Panc1 (cell line): ENCODE data around the gene MREG. TPM values are rescaled to one million over a fixed set of nuclear protein-coding genes. Genes with fewer than 3 reads are reported as not detected.

Experiments
- ATAC-seq: fragments of 200-7000 bp; cut with Tn5 transposase; 2 replicates; pipeline ENCODE4 v1.9.1; 2020; ENCODE audit warnings: mild to moderate bottlenecking, moderate library complexity
- BruUV-seq: library from RNA; stranded (reverse); fragments of 400-500 nt; replicated peaks from 2 replicates; lab custom pipeline; 2021; lab: Mats Ljungman, UMichigan
- CTCF ChIA-PET: fragments of 300-600 bp; sonication (Branson Sonifier 250); formaldehyde crosslinking; loops from one replicate; lab custom pipeline; 2022; ENCODE audit warnings: antibody characterized with exemption; lab: Charles Lee
- POLR2A ChIA-PET: fragments of 300-600 bp; sonication (Branson Sonifier 250); formaldehyde crosslinking; loops from one replicate; lab custom pipeline; 2022; ENCODE audit warnings: antibody characterized with exemption; lab: Charles Lee
- DNase-seq: peaks from one replicate; pipeline ENCODE4 v3.0.0-alpha.2; 2010; ENCODE audit warnings: low read depth, low spot score
- H3K27ac ChIP-seq: 2 replicates; pipeline ENCODE4 v1.5.1; 2011; ENCODE audit warnings: mild to moderate bottlenecking, low read length, inconsistent platforms
- H3K27me3 ChIP-seq: fragments of 200-500 bp; sonication (Bioruptor generic); 2 replicates; pipeline ENCODE4 v1.6.0; 2014; ENCODE audit warnings: low read length, inconsistent platforms; ENCODE audit not compliant: control insufficient read depth, insufficient read depth
- H3K36me3 ChIP-seq: fragments of 200-500 bp; sonication (Bioruptor generic); 2 replicates; pipeline ENCODE4 v1.5.1; 2014; ENCODE audit warnings: inconsistent platforms, mild to moderate bottlenecking, low read length, moderate library complexity; ENCODE audit not compliant: control insufficient read depth, insufficient read depth
- H3K4me1 ChIP-seq: 2 replicates; pipeline ENCODE4 v1.5.1; 2011; ENCODE audit warnings: inconsistent platforms, mild to moderate bottlenecking, low read length, moderate library complexity; ENCODE audit not compliant: control insufficient read depth, insufficient read depth
- H3K4me3 ChIP-seq, 2 experiments: 2 replicates each; pipeline ENCODE4 v1.5.1; 2011 to 2012; ENCODE audit warnings: low read depth in 2 of 2, low read length in 2 of 2, mild to moderate bottlenecking in 2 of 2, inconsistent platforms in 1 of 2, moderate library complexity in 1 of 2
- H3K9me3 ChIP-seq: fragments of 200-500 bp; sonication (Bioruptor generic); 2 replicates; pipeline ENCODE4 v1.5.1; 2014; ENCODE audit warnings: low read depth, mild to moderate bottlenecking, inconsistent platforms, low read length, moderate library complexity; ENCODE audit not compliant: control insufficient read depth, insufficient read depth
- CTCF ChIP-seq: fragments of 450-650 bp; IDR thresholded peaks from 2 replicates; pipeline ENCODE4 v1.5.1; 2017; ENCODE audit warnings: mild to moderate bottlenecking
- POLR2AphosphoS5 ChIP-seq: IDR thresholded peaks from 2 replicates; pipeline ENCODE4 v1.6.1; 2012; ENCODE audit warnings: mild to moderate bottlenecking, low read depth, low read length, moderate library complexity
- REST ChIP-seq, 2 experiments: IDR thresholded peaks; 2 replicates each; pipeline ENCODE4 v1.6.1; 2011 to 2012; ENCODE audit warnings: low read depth in 2 of 2, control low read depth in 1 of 2, low read length in 1 of 2, mild to moderate bottlenecking in 1 of 2, moderate library complexity in 1 of 2; ENCODE audit not compliant: insufficient read depth in 1 of 2
- SIN3A ChIP-seq: IDR thresholded peaks from 2 replicates; pipeline ENCODE4 v1.6.1; 2012; ENCODE audit warnings: low read depth, mild to moderate bottlenecking, low read length, moderate library complexity, borderline replicate concordance; ENCODE audit not compliant: insufficient read depth
- TCF7L2 ChIP-seq: IDR thresholded peaks from 2 replicates; pipeline ENCODE4 v1.6.1; 2011; ENCODE audit warnings: mild to moderate bottlenecking, low read depth, low read length, inconsistent platforms
- in situ Hi-C: cut with HindIII; loops from 2 replicates; pipeline ENCODE4 v1.10.0; 2016; ENCODE audit warnings: low sequenced_read_pairs, low pct_unique_long_range_greater_than_20kb
- intact Hi-C: fragments of 100-400 bp; cut with micrococcal nuclease; formaldehyde crosslinking; loops from one replicate; pipeline ENCODE4 v1.10.0; 2022; ENCODE audit not compliant: unreplicated experiment
- total RNA-seq: library from RNA; stranded (reverse); gene quantifications from one replicate; pipeline ENCODE4 v1.2.1, GENCODE V29; 2021; ENCODE audit not compliant: unreplicated experiment

MREG gene
- total RNA-seq, 1 experiment from 2014 or later, result 19.2 TPM

GRCh38 chr2:215982465-215982875, 30.9 kb downstream of the MREG start:
- no peaks in the 10 kb centered on the region for H3K36me3 ChIP-seq
- H3K9me3 ChIP-seq, result no peaks in the 10 kb centered on the region; the same call in 1 of the 2 replicates
- DNase-seq (peak; percentile 96), ATAC-seq (peak; percentile 94)
- in situ Hi-C loops (no loop called here), intact Hi-C loops (no loop called here)
- POLR2A ChIA-PET, result no interaction called here
- H3K4me3 ChIP-seq, result peak overlapping the region in 1 of 2 experiments; percentile 4; a peak in 1 of 4 replicates
- TF ChIP-seq SIN3A (no peak), CTCF (no peak), POLR2AphosphoS5 (peak; percentile 53; the same call in 1 of the 2 replicates)
- peak overlapping the region; percentile 74 for H3K27ac ChIP-seq
- H3K27me3 ChIP-seq, result no peaks in the 10 kb centered on the region
- peaks cover 20% of the 10 kb centered on the region for H3K4me1 ChIP-seq
- CTCF ChIA-PET, result no interaction called here
- BruUV-seq, result no TSS peak

- no TSS peak for BruUV-seq
- H3K36me3 ChIP-seq, result no peaks in the 10 kb centered on the region
- H3K9me3 ChIP-seq, result no peaks in the 10 kb centered on the region; the same call in 1 of the 2 replicates
- TF ChIP-seq CTCF (no peak), POLR2AphosphoS5 (no peak), TCF7L2 (no peak), REST (IDR thresholded peaks at IDR 0.05; ENCODE audit: insufficient read depth in 1 of 2, low read depth in 2 of 2, low read length in 1 of 2) (no peak), SIN3A (no peak)
- CTCF ChIA-PET, result no interaction called here
- no peaks in the 10 kb centered on the region for H3K27me3 ChIP-seq
- ATAC-seq, result no peak
- peaks cover 20% of the 10 kb centered on the region for H3K4me1 ChIP-seq
- in situ Hi-C loops, result no loop called here
- no peak for DNase-seq
- intact Hi-C loops, result no loop called here
- POLR2A ChIA-PET, result no interaction called here
- H3K27ac ChIP-seq, result 0 out of 2 replicates have a peak overlapping the region, but pooled peaks have one; percentile 19
- H3K4me3 ChIP-seq, result no peak overlapping the region
These were observed 32.2 kb downstream of the MREG start for GRCh38 chr2:215981115-215981514.
